Epithelial cell of proximal tubule (primary cell): ENCODE results near the gene DENND1C. TPM values are rescaled to one million over a fixed set of nuclear protein-coding genes. Genes with fewer than 3 reads are reported as not detected.

Experiments used
- DNase-seq: peaks from one replicate; pipeline ENCODE4 v3.0.0-alpha.2; 2011; ENCODE audit warnings: low read depth
- H3K4me3 ChIP-seq: 2 replicates; pipeline ENCODE4 v1.5.1; 2011; ENCODE audit warnings: low read depth, mild to moderate bottlenecking, low read length
- total RNA-seq: library from RNA; depleted of rRNA; stranded (reverse); fragments of >200 nt; gene quantifications from 2 replicates; pipeline ENCODE4 v1.2.3, GENCODE V29; 2015
- TF ChIP-seq, protein P1 (sequence below): conservative IDR thresholded peaks from 2 replicates; pipeline ENCODE4 v1.5.1; 2012; ENCODE audit warnings: low read depth, mild to moderate bottlenecking, low read length

Gene DENND1C
- total RNA-seq, 1 donor from 2014 or later: 4.4 TPM

DNA sequence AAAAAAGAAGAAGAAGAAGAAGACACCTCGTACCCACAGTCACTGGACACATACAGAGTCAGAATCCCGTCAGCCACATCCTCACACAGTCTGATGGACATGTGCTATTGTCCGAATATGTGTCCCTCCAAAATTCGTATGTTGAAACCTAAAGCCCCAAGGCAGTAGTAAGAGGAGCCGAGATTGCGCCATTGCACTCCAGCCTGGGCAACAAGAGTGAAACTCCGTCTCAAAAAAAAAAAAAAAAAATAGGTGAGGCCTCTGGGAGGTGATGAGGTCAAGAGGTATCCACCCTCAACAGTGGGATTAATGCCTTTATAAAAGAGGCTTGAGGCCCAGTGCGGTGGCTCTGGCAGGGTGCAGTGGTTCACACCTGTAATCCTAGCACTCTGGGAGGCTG, 2.6 kb upstream of the DENND1C start:
- TF ChIP-seq, protein P1, sequence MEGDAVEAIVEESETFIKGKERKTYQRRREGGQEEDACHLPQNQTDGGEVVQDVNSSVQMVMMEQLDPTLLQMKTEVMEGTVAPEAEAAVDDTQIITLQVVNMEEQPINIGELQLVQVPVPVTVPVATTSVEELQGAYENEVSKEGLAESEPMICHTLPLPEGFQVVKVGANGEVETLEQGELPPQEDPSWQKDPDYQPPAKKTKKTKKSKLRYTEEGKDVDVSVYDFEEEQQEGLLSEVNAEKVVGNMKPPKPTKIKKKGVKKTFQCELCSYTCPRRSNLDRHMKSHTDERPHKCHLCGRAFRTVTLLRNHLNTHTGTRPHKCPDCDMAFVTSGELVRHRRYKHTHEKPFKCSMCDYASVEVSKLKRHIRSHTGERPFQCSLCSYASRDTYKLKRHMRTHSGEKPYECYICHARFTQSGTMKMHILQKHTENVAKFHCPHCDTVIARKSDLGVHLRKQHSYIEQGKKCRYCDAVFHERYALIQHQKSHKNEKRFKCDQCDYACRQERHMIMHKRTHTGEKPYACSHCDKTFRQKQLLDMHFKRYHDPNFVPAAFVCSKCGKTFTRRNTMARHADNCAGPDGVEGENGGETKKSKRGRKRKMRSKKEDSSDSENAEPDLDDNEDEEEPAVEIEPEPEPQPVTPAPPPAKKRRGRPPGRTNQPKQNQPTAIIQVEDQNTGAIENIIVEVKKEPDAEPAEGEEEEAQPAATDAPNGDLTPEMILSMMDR: no peak
- H3K4me3 ChIP-seq: no peak overlapping the region
- no peak for DNase-seq

DNA sequence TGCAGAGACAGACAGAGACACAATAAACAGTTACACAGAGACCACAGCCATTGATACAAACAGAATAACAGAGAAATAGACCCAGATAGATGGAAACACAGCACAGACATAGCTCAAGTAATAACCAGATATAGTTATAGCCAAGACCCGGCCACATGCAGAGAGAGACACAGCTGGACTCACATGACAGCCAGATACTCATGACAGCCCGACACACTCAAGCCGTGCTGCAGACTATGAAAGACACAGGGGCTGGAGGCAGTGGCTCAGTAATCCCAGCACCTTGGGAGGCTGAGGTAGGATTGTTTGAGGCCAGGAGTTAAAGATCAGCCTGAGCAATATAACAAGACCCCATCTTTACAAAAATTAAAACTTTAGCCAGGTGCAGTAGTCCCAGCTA, 1.6 kb upstream of the DENND1C start:
- no peak overlapping the region for H3K4me3 ChIP-seq
- DNase-seq: no peak
- TF ChIP-seq, protein P1: no peak

DNA sequence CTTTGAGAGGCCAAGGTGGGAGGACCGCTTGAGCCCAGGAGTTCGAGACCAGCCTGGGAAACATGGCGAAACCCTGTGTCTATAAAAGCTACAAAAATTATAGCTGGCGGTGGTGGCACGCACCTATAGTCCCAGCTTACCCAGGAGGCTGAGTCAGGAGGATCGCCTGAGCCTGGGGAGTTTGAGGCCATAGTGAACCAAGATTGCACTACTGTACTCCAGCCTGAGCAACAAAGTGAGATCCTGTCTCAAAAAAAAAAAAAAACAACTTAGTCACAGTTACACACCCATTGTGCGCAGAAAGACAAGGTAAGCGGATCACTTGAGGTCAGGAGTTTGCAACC, 728 bp upstream of the DENND1C start:
- DNase-seq: no peak
- H3K4me3 ChIP-seq: no peak overlapping the region
- TF ChIP-seq, protein P1: no peak

DNA sequence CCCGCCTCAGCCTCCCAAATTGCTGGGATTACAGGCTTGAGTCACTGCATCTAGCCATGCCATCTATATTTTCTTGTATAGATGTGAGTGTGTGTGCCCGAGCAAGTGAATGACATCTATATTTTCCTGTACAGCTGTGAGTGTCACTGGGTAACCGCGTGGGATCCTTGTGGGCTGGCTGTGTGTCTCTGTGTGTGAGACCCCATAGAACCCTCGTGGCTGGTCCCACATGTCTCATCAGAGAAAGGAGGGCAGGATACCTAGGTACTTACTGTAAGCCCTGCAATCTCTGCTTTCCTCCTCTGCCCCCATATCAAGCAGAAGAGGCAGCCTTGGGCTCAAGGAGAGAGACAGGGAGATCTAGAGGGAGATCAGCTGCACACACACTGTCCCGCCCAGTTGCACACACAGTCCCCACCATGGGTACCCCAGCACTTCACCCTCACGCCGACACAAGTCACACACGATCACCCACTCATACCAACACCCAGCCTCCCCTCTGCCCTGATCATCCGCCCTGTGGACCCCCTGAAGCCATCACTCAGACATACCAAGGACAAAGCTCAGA, 655 bp downstream of the DENND1C start:
- DNase-seq: no peak
- no peak overlapping the region for H3K4me3 ChIP-seq
- TF ChIP-seq, protein P1: no peak

GRCh38 chr19:6479836-6480398, 1.7 kb downstream of the DENND1C start:
- DNase-seq: no peak
- TF ChIP-seq, protein P1: no peak

GRCh38 chr19:6478815-6479214, 2.8 kb downstream of the DENND1C start:
- DNase-seq: no peak
- no peak overlapping the region for H3K4me3 ChIP-seq
- TF ChIP-seq, protein P1: no peak

More at GRCh38 chr19:6479836-6480398, 1.7 kb downstream of the DENND1C start:
- no peak overlapping the region for H3K4me3 ChIP-seq

GRCh38 chr19:6476896-6477431, 4.6 kb downstream of the DENND1C start:
- peak overlapping the region; percentile 53 for H3K4me3 ChIP-seq
- no peak for DNase-seq
- TF ChIP-seq, protein P1: no peak
